Common myeloid progenitor, CD34-positive (primary cell): ENCODE results near the gene CTSW.

ENCODE experiments used
- CTCF ChIA-PET: fragments of 350-600 bp; sonication (Branson Sonifier 250); formaldehyde crosslinking; loops from one replicate; lab custom pipeline; 2021; ENCODE audit warnings: antibody characterized with exemption; lab: Charles Lee
- POLR2A ChIA-PET: fragments of 350-600 bp; sonication (Branson Sonifier 250); formaldehyde crosslinking; loops from one replicate; lab custom pipeline; 2021; ENCODE audit warnings: antibody characterized with exemption; lab: Charles Lee
- DNase-seq, 3 donors: peaks; one replicate each; pipeline versions ENCODE4 v3.0.0 to v3.0.0-alpha.2; 2013
- H3K27ac ChIP-seq, 2 experiments: 1 replicate in 1 of 2; 2 replicates in 1 of 2; pipeline ENCODE4 v1.7.0; 2013; ENCODE audit warnings: inconsistent platforms in 2 of 2, low read length in 2 of 2, mild to moderate bottlenecking in 2 of 2, low read depth in 1 of 2, moderate library complexity in 1 of 2; ENCODE audit not compliant: severe bottlenecking in 2 of 2, insufficient read depth in 1 of 2, poor library complexity in 1 of 2
- H3K27me3 ChIP-seq, 5 experiments: replicated peaks in 2 of 5; 1 replicate in 3 of 5; 2 replicates in 2 of 5; pipeline versions ENCODE4 v1.6.1 to v1.7.0; 2013; ENCODE audit warnings: low read length in 4 of 5, mild to moderate bottlenecking in 2 of 5, moderate library complexity in 2 of 5, inconsistent platforms in 1 of 5; ENCODE audit not compliant: insufficient read depth in 5 of 5, control insufficient read depth in 4 of 5
- H3K36me3 ChIP-seq, 4 experiments: 1 replicate in 2 of 4; 2 replicates in 2 of 4; pipeline versions ENCODE4 v1.6.1 to v1.7.0; 2013; ENCODE audit warnings: low read length in 3 of 4, control low read depth in 1 of 4, mild to moderate bottlenecking in 1 of 4; ENCODE audit not compliant: control insufficient read depth in 4 of 4, insufficient read depth in 4 of 4
- H3K4me1 ChIP-seq, 4 experiments: 1 replicate in 3 of 4; 2 replicates in 1 of 4; pipeline versions ENCODE4 v1.6.1 to v1.7.1; 2013; ENCODE audit warnings: low read length in 3 of 4, mild to moderate bottlenecking in 3 of 4, control low read depth in 1 of 4, inconsistent platforms in 1 of 4, moderate library complexity in 1 of 4; ENCODE audit not compliant: control insufficient read depth in 4 of 4, insufficient read depth in 4 of 4; ENCODE audit errors: control extremely low read depth in 1 of 4
- H3K4me3 ChIP-seq, 7 experiments: 1 replicate in 4 of 7; 2 replicates in 3 of 7; pipeline versions ENCODE4 v1.5.1 to v1.7.0; 2013; ENCODE audit warnings: mild to moderate bottlenecking in 7 of 7, low read length in 6 of 7, moderate library complexity in 6 of 7, inconsistent platforms in 2 of 7, low read depth in 2 of 7, control low read depth in 1 of 7; ENCODE audit not compliant: insufficient read depth in 4 of 7, control insufficient read depth in 1 of 7; ENCODE audit errors: extremely low read depth in 1 of 7
- H3K9me3 ChIP-seq, 5 experiments: 1 replicate in 4 of 5; 2 replicates in 1 of 5; pipeline versions ENCODE4 v1.6.1 to v1.7.1; 2013; ENCODE audit warnings: low read length in 4 of 5, mild to moderate bottlenecking in 2 of 5, inconsistent platforms in 1 of 5, low read depth in 1 of 5, moderate library complexity in 1 of 5; ENCODE audit not compliant: control insufficient read depth in 4 of 5, insufficient read depth in 2 of 5; ENCODE audit errors: control extremely low read depth in 1 of 5
- WGBS: methylation state at CpG from one replicate; pipeline ENCODE4 v1.1.5; 2013; ENCODE audit not compliant: insufficient coverage; 5-methylcytosine and 5-hydroxymethylcytosine counted together

The CTSW gene

DNA sequence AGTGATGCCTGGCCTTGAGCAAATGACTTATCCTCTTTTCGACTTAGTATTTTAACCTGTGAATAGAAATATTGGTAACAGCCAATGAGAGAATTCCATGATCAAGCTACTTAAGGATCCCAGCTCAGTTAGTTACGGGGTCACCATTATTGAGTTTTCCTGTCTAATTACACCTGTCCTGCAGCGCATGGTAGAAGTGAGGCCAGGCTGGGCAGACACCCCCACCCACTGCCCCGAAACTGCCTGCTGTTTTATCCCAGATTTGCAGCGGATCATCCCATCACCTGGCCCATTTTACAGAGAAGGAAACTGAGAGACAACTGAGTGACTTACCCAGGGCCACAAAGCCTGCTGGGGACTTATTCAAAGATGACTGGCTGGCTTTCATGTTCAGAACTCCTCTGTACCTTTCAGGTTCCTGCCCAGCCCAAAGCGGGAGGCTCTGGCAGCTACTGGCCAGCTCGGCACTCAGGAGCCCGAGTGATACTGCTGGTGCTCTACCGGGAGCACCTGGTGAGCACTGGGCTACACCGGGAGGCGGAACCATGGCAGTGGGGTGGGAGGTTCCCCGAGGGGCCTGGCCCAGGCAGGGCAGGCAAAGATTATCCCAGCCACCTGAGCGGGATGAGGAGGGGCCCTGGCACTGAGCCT lies 18.0 kb upstream of the CTSW start:
- ChIA-PET CTCF (interaction anchor here (0.9 to 7.9 kb wide), 7 partner anchors 10 to 81 kb away, joined by 3 to 124 read pairs (median 4); partner anchors contain the start of genes CCDC85B, EFEMP2 and FIBP), POLR2A (interaction anchor here (4.1 kb wide), 1 partner anchor 27 kb away, joined by 33 read pairs; the partner anchor contains the start of genes CCDC85B and FIBP)
- WGBS: 96% methylated on average over 5 of the region's 13 CpGs
- H3K27ac ChIP-seq: peak overlapping the region in 1 of 2 experiments; percentile 85
- H3K4me1 ChIP-seq: peaks cover 11 to 38% (median 35%) of the 10 kb centered on the region in 4 experiments
- H3K36me3 ChIP-seq: peaks cover 3 to 50% (median 45%) of the 10 kb centered on the region in 4 experiments
- H3K27me3 ChIP-seq: no peaks in the 10 kb centered on the region
- DNase-seq: no peak
- peak overlapping the region in 6 of 7 experiments; percentile 57 to 96 (median 90) for H3K4me3 ChIP-seq
- H3K9me3 ChIP-seq: no peaks in the 10 kb centered on the region

DNA sequence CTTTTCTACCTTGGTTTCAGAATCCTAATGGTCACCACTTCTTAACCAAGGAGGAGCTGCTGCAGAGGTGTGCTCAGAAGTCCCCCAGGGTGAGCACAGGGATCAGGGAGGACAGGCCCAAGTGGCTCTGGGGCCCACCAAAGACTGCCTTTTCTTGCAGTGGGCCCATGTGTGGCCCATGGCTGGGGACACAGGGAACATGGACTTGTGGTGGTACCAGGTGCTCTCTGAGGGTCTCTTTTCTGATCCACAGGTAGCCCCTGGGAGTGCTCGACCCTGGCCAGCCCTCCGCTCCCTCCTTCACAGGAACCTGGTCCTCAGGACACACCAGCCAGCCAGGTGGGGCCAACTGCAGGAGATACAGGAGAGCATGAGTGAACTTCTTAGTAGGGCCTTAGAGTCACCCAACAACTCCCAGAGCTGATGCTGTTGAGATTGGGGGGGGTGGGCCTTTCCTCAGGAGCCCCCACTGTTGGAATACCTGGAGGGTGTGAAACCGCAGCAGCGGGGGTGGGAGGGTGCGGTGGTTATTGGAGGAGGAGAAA lies 17.4 kb upstream of the CTSW start:
- POLR2A ChIA-PET: no interaction called here
- Histone ChIP-seq H3K36me3 (peaks cover 3 to 55% (median 47%) of the 10 kb centered on the region in 4 experiments), H3K27ac (peak overlapping the region in 1 of 2 experiments; percentile 25), H3K9me3 (no peaks in the 10 kb centered on the region), H3K4me3 (no peak overlapping the region), H3K27me3 (no peaks in the 10 kb centered on the region), H3K4me1 (peaks cover 11 to 41% (median 32%) of the 10 kb centered on the region in 4 experiments)
- WGBS: 96% methylated on average over 3 of the region's 5 CpGs
- DNase-seq: no peak
- CTCF ChIA-PET: interaction anchor here (0.9 to 7.9 kb wide), 6 partner anchors 9 to 82 kb away, joined by 3 to 124 read pairs (median 4); partner anchors contain the start of genes CCDC85B, EFEMP2 and FIBP

DNA sequence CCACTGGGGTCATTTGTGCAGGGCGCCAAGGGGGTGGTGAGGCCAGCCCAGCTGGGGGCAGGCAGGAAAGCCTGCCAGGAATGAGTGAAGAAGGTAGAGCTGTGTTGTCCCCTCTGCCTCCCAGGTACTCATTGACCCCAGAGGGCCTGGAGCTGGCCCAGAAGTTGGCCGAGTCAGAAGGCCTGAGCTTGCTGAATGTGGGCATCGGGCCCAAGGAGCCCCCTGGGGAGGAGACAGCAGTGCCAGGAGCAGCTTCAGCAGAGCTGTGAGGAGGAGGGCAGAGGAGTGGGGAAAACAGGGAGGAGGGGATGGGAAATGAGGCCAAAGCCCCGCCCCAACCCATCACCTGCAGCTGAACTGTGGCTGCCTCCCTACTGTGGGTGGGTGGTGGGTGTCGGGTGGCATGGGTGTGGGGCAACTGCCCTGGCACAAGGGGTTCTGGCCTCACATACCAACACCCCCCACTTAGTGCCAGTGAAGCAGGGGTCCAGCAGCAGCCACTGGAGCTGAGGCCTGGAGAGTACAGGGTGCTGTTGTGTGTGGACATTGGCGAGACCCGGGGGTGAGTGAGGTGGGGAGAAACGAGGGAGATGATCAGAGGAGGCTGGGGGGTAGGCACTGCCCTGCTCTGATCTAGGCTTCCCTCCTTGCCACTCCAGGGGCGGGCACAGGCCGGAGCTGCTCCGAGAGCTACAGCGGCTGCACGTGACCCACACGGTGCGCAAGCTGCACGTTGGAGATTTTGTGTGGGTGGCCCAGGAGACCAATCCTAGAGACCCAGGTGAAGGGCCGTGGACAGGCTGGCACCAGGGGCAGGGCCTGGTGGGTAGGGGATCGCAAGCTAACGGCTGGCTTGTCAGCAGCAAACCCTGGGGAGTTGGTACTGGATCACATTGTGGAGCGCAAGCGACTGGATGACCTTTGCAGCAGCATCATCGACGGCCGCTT lies 16.4 kb upstream of the CTSW start:
- Histone ChIP-seq H3K4me3 (no peak overlapping the region), H3K27ac (peak overlapping the region in 1 of 2 experiments; percentile 25), H3K27me3 (no peaks in the 10 kb centered on the region), H3K9me3 (no peaks in the 10 kb centered on the region), H3K36me3 (peaks cover 3 to 57% (median 49%) of the 10 kb centered on the region in 4 experiments), H3K4me1 (peaks cover 11 to 45% (median 34%) of the 10 kb centered on the region in 4 experiments)
- ChIA-PET CTCF (interaction anchor here (0.9 to 7.9 kb wide), 4 partner anchors 8 to 24 kb away, joined by 3 to 124 read pairs (median 42); partner anchors contain the start of genes CCDC85B, EFEMP2 and FIBP), POLR2A (no interaction called here)
- no peak for DNase-seq
- over 99% methylated on average over 17 of the region's 24 CpGs for WGBS

DNA sequence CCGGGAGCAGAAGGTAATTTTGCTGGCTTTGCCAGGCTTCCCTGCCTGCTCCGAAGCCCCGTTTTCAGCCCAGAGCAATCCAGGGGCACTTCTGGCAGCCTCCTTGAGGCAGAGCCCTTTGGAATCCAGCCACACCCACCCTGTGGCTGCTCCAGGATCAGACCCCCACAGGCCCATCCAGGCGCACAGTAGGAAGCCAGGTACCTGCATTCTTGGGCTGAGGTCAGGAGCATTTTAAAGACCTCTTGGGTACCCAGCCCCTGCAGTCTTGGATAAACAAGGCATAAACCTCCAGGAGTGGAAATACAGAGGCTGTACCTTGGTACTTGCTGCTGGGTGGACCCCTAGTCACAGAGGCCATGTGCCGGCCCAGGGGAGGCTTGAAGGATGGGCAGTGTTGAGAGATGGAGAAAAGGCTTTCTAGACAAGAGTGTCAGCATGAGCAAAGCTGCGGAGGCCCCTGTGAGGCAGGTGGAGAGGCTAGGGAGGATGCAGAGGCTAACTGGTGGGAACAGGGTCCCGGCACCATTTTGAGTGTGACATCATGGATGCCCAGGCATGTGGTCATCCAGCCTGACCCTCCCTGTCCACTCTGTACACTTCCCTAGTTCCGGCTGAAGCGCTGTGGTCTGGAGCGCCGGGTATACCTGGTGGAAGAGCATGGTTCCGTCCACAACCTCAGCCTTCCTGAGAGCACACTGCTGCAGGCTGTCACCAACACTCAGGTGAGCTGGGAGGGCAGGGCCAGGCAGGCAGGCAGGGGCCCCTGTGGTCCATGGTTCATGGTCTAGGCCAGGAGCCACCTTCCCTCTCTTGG lies 15.5 kb upstream of the CTSW start:
- Histone ChIP-seq H3K4me1 (peaks cover 5 to 37% (median 26%) of the 10 kb centered on the region in 4 experiments), H3K4me3 (no peak overlapping the region), H3K27me3 (no peaks in the 10 kb centered on the region), H3K27ac (no peak overlapping the region), H3K36me3 (peaks cover 3 to 57% (median 51%) of the 10 kb centered on the region in 4 experiments), H3K9me3 (no peaks in the 10 kb centered on the region)
- ChIA-PET POLR2A (no interaction called here), CTCF (interaction anchor here (6.1 to 11.0 kb wide), 3 partner anchors 7 to 23 kb away, joined by 81 to 168 read pairs (median 124); partner anchors contain the start of genes CCDC85B, EFEMP2 and FIBP)
- WGBS: 85% methylated on average over 10 of the region's 12 CpGs
- DNase-seq: no peak

DNA sequence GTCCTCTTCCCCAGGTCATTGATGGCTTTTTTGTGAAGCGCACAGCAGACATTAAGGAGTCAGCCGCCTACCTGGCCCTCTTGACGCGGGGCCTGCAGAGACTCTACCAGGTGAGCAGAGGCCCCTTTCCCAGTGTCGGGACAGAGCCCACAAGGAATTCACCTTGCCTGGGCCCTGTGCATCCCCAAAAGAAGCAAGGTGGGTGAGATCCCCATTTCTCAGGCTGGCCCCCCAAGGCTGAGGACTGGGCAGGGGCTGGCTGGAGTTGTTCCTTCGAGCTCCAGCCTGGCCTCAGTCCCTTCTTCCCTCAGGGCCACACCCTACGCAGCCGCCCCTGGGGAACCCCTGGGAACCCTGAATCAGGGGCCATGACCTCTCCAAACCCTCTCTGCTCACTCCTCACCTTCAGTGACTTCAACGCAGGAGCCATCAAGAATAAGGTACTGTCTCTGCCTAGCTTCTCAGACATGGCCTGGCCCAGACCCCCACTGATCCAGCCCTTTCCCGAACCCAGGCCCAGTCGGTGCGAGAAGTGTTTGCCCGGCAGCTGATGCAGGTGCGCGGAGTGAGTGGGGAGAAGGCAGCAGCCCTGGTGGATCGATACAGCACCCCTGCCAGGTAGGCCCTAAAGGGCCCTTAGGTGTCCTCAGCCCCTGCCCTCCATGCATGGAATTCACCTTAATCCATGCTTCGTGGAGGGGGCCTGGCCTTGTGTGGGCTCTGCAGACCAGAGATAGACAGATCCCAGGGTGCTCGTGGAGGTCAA lies 14.7 kb upstream of the CTSW start:
- no peak for DNase-seq
- H3K9me3 ChIP-seq: no peaks in the 10 kb centered on the region
- H3K4me3 ChIP-seq: no peak overlapping the region
- POLR2A ChIA-PET: no interaction called here
- H3K27ac ChIP-seq: no peak overlapping the region
- WGBS: 93% methylated on average over 18 of the region's 18 CpGs
- H3K4me1 ChIP-seq: peaks cover 5 to 37% (median 23%) of the 10 kb centered on the region in 4 experiments
- H3K36me3 ChIP-seq: peaks cover 3 to 57% (median 51%) of the 10 kb centered on the region in 4 experiments
- H3K27me3 ChIP-seq: no peaks in the 10 kb centered on the region
- CTCF ChIA-PET: interaction anchor here (1.6 to 11.0 kb wide), 2 partner anchors 21 to 125 kb away, joined by 3 to 168 read pairs; partner anchors contain the start of genes CCDC85B and FIBP
